ENCODE results near the gene FOXF1. TPM values are rescaled to one million over a fixed set of nuclear protein-coding genes. Genes with fewer than 3 reads are reported as not detected.
A peak's percentile ranks its signal among the peaks of the same experiment; 100 is the strongest.

Gene FOXF1
- polyA plus RNA-seq, 1 donor: 22.3 TPM

DNA sequence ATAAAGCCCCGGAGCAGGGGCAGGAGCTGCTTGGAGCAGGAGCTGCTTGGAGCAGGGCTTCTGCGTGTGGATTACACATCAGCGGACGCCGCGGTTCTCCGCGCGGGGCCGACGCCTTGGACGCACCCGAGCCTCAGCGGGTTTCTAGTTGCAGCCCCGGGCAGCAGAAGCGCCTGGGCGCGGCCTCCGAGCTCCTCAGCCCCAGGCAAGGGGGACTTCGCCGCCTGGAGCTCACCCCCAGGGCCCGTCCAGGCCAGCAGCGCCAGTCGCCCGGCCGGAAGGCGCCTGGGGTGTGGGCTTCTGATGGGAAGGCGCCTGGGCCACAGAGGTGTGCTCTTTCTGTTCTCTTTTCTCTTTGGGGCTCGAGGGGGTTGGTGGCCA, 6.3 kb downstream of the FOXF1 start:
- peaks cover 23% of the 10 kb centered on the region for H3K36me3 ChIP-seq (ENCODE audit: control insufficient read depth, insufficient read depth, low read length)
- no peak for DNase-seq
- peaks cover 90% of the 10 kb centered on the region for H3K27me3 ChIP-seq (ENCODE audit: control insufficient read depth, insufficient read depth, low read length)
- H3K27ac ChIP-seq (ENCODE audit: low read length): peak overlapping the region; percentile 75
- WGBS (ENCODE audit: insufficient coverage, low lambda C conversion rate): no CpG with 5 or more reads among the region's 29 CpGs
- H3K4me3 ChIP-seq (ENCODE audit: low read length): peak overlapping the region; percentile 73
- H3K4me1 ChIP-seq (ENCODE audit: control insufficient read depth, insufficient read depth, low read length): peaks cover 8% of the 10 kb centered on the region
- H3K9me3 ChIP-seq (ENCODE audit: control insufficient read depth, low read depth, low read length): peaks cover 14% of the 10 kb centered on the region

DNA sequence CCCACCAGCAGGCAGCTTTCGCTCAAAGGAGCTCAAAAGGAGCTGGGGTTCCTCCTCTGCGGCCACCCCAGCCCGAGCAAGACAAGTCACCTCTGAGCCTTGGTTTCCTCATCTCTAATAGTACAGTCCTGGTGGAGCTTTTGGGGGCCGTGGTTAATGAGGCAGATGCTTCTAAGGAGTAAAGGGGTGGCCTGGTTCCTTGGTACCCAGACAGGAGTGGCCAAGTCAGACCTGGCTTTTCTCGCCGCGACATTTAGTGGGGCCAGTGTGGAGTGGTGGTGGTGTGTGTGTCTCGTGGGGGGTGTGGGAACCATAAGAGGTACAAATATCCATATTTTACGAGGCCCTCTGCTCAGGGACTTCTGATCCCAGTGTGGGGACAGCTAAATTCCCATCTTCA, 6.7 kb downstream of the FOXF1 start:
- peaks cover 14% of the 10 kb centered on the region for H3K9me3 ChIP-seq (ENCODE audit: control insufficient read depth, low read depth, low read length)
- H3K4me1 ChIP-seq (ENCODE audit: control insufficient read depth, insufficient read depth, low read length): peaks cover 8% of the 10 kb centered on the region
- H3K4me3 ChIP-seq (ENCODE audit: low read length): peak overlapping the region; percentile 73
- H3K36me3 ChIP-seq (ENCODE audit: control insufficient read depth, insufficient read depth, low read length): peaks cover 23% of the 10 kb centered on the region
- peak overlapping the region; percentile 75 for H3K27ac ChIP-seq (ENCODE audit: low read length)
- peaks cover 89% of the 10 kb centered on the region for H3K27me3 ChIP-seq (ENCODE audit: control insufficient read depth, insufficient read depth, low read length)
- no CpG with 5 or more reads among the region's 9 CpGs for WGBS (ENCODE audit: insufficient coverage, low lambda C conversion rate)
- no peak for DNase-seq

DNA sequence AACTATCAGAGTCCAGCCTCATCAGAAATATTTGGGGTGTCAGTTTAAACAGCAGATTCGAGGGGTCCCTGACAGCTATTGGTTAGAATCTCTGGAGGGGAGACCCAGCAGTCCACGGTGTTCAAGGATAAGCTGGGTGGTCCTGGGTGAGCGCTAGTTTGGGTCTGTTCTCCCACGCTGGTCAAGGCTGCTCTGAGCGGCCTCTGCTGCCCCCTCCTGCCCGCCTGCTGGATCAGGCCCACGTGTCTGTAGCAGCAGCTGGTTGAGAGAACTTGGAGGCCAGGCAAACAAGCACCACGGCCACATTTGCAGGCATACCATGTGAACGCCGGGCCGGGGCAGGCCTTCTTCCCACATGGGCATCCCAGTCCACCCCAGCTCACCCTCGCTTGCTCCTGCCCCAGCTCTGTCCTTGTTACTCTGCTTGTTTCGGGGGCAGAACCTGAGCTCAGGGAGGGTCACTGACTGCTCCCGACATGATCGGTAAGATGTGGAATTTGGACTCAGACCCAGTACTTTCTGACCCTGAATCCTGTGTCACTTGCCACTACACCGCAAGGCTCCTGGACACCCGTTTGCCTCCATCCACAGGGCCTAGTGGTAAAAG, 7.4 kb downstream of the FOXF1 start:
- H3K4me3 ChIP-seq (ENCODE audit: low read length): no peak overlapping the region
- no CpG with 5 or more reads among the region's 17 CpGs for WGBS (ENCODE audit: insufficient coverage, low lambda C conversion rate)
- peaks cover 87% of the 10 kb centered on the region for H3K27me3 ChIP-seq (ENCODE audit: control insufficient read depth, insufficient read depth, low read length)
- peak overlapping the region; percentile 75 for H3K27ac ChIP-seq (ENCODE audit: low read length)
- peak; percentile 54 to 58 for DNase-seq
- H3K9me3 ChIP-seq (ENCODE audit: control insufficient read depth, low read depth, low read length): peaks cover 14% of the 10 kb centered on the region
- peaks cover 23% of the 10 kb centered on the region for H3K36me3 ChIP-seq (ENCODE audit: control insufficient read depth, insufficient read depth, low read length)
- peaks cover 8% of the 10 kb centered on the region for H3K4me1 ChIP-seq (ENCODE audit: control insufficient read depth, insufficient read depth, low read length)

DNA sequence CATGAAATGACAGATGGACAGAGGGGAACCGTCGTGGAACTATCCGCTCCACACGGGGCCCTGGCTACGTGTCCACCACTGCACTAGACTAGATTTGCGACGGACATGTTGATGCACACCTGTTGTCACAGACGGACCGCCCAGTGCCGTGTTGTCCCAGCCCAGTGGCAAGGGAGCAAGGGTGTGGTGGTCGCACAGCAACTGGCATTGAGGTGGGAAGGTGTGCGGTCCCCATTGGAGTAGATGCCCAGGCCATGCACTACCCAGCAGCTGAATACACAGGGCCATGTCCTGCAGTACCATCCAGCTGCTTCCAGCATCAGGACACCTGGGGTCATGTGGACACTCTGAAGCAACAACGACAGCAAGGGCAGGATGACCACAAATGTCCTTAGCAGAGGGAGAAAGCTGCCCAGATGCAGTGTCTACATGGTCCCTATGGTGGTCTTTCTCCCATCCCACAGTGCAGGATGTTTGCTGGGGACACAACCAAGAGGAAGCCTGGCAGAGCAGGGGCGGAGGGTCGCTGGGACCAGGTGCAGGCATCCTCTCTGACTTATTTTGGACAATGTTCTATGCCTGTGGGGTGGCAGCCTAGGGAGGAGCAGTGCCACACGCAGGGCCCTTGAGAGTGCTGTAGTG, 8.8 kb downstream of the FOXF1 start:
- no peak overlapping the region for H3K4me3 ChIP-seq (ENCODE audit: low read length)
- H3K27ac ChIP-seq (ENCODE audit: low read length): peak overlapping the region; percentile 16
- H3K9me3 ChIP-seq (ENCODE audit: control insufficient read depth, low read depth, low read length): peaks cover 14% of the 10 kb centered on the region
- peaks cover 83% of the 10 kb centered on the region for H3K27me3 ChIP-seq (ENCODE audit: control insufficient read depth, insufficient read depth, low read length)
- DNase-seq: no peak
- H3K4me1 ChIP-seq (ENCODE audit: control insufficient read depth, insufficient read depth, low read length): peaks cover 8% of the 10 kb centered on the region
- peaks cover 17% of the 10 kb centered on the region for H3K36me3 ChIP-seq (ENCODE audit: control insufficient read depth, insufficient read depth, low read length)
- no CpG with 5 or more reads among the region's 16 CpGs for WGBS (ENCODE audit: insufficient coverage, low lambda C conversion rate)

DNA sequence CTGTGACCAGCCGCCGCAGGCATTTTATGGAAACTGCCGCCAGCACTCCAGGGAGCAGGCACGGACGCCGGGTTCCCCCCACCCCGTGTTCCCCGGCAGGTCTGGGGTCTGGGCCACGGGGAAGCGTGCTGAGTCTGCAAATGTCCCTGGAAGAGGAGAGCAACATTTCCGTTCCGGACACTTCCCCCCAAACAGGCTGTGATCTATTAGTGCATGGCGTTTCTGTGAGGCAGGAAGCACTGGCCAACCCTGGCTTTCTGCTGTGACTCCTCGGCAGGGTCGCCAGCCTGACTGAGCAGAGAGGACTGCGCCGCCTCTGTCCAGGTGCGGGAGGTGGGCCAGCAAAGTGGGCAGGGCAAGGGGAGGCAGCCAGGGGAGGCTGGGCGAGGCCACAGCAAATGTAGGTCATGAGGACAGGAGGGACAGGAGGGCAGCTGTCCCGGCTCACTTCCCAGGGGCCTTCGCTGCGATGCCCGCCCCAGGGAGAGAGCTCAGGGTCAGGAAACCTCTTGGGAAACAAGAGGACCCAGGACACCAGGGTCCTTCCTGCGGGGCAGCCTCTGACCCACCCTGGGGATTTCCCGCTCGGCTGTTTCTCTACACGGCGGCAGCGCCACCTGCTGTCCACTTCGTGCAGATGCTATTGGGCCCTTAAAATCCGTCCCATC, 9.5 kb downstream of the FOXF1 start:
- Histone ChIP-seq H3K4me3 (ENCODE audit: low read length) (no peak overlapping the region), H3K27me3 (ENCODE audit: control insufficient read depth, insufficient read depth, low read length) (peaks cover 81% of the 10 kb centered on the region), H3K27ac (ENCODE audit: low read length) (peak overlapping the region; percentile 16), H3K4me1 (ENCODE audit: control insufficient read depth, insufficient read depth, low read length) (peaks cover 8% of the 10 kb centered on the region), H3K36me3 (ENCODE audit: control insufficient read depth, insufficient read depth, low read length) (peaks cover 17% of the 10 kb centered on the region), H3K9me3 (ENCODE audit: control insufficient read depth, low read depth, low read length) (peaks cover 14% of the 10 kb centered on the region)
- no CpG with 5 or more reads among the region's 31 CpGs for WGBS (ENCODE audit: insufficient coverage, low lambda C conversion rate)
- DNase-seq: peak; percentile 42 to 53

DNA sequence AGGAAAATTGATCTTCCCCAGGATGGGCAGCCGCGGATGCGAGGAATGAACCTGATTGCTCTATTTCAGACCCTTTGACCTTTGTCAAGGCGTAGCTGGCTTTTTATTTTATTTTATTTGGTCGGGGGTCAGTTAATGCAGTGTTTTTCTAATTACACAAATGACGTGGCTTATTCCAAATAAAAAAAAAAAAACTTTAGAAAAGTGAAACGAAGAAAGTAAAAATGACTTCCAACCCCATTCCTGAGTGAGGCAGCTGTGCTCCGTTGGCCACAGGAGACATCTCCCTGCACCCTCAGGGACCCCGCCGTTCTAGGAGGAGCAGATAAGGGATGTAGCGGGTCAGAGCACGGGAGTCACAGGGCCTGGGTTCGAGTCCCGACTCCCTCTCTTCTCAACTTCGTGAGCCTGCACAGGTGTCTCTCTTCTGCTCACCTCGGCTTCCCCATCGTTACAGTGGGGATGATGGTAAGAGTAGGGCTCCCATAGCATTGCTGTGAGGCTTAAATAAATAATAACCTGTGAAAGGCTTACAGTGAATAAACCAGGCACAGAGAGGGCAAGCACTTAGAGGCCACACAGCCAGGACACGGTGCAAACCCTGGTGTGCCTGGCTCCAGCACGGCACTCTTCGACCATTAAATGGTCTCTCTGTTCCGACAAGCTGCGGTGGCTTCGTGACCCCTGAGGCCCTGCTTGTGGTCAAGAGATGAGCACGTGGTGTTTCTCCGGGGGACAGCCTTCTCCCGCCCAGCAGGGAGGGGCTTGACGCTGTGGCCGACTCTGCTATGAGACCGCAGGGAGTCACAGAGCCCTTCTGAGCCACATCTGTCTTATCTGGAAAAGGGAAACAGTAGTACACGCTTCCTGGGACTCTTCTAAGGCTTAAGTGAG, 10.2 kb downstream of the FOXF1 start:
- H3K27ac ChIP-seq (ENCODE audit: low read length): no peak overlapping the region
- H3K9me3 ChIP-seq (ENCODE audit: control insufficient read depth, low read depth, low read length): peaks cover 11% of the 10 kb centered on the region
- H3K36me3 ChIP-seq (ENCODE audit: control insufficient read depth, insufficient read depth, low read length): peaks cover 9% of the 10 kb centered on the region
- H3K27me3 ChIP-seq (ENCODE audit: control insufficient read depth, insufficient read depth, low read length): peaks cover 73% of the 10 kb centered on the region
- H3K4me1 ChIP-seq (ENCODE audit: control insufficient read depth, insufficient read depth, low read length): peaks cover 8% of the 10 kb centered on the region
- WGBS (ENCODE audit: insufficient coverage, low lambda C conversion rate): 19% methylated on average over 3 of the region's 30 CpGs
- no peak overlapping the region for H3K4me3 ChIP-seq (ENCODE audit: low read length)
- no peak for DNase-seq

DNA sequence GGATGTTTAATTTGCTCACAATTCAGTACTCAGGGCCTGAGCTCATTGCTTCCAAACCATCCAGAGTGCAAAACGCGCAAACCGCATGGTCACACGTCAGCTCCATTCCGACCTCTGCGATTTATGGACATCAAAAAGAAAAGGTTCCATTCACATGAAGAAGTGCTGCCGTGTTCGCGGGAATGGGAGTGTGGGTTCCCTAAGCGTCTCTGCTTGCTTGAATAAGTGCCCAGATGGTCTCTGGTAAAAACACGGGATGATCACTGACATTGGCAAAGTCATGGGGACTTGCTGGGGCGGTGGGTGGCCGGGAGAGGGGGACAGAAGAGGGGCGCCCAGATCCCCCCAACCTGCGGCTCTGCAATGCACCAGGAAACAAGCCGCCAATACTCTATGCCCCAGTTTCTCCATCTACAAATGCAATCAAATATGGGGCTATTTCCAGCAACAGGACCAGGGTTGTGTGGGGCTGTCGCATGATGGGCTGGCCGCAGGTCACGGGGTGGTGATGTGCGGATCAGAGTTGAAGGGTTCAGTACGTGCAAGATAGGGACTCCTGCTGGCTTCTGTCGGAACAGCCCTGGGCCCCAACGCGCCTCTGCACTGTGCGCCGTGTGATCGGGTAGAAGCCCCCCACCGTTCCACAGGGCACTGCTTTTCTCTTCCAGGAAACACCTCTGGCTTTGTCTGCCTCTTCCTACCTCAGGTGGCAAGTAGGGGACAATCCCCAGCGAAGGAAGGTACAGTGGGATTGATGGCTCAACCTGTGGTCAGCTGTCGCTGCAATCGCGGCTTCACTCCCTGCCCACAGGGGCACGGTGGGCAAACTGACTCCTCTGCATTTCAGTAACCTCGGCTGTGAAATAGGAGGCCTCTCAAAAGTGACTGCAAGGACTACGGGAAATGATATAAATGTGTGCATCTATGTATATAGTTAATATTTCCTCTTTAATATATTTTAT, 11.2 kb downstream of the FOXF1 start:
- Histone ChIP-seq H3K27ac (ENCODE audit: low read length) (no peak overlapping the region), H3K4me3 (ENCODE audit: low read length) (no peak overlapping the region), H3K9me3 (ENCODE audit: control insufficient read depth, low read depth, low read length) (peaks cover 3% of the 10 kb centered on the region), H3K36me3 (ENCODE audit: control insufficient read depth, insufficient read depth, low read length) (peaks cover 6% of the 10 kb centered on the region), H3K27me3 (ENCODE audit: control insufficient read depth, insufficient read depth, low read length) (peaks cover 63% of the 10 kb centered on the region), H3K4me1 (ENCODE audit: control insufficient read depth, insufficient read depth, low read length) (peaks cover 8% of the 10 kb centered on the region)
- WGBS (ENCODE audit: insufficient coverage, low lambda C conversion rate): no CpG with 5 or more reads among the region's 35 CpGs
- no peak for DNase-seq

DNA sequence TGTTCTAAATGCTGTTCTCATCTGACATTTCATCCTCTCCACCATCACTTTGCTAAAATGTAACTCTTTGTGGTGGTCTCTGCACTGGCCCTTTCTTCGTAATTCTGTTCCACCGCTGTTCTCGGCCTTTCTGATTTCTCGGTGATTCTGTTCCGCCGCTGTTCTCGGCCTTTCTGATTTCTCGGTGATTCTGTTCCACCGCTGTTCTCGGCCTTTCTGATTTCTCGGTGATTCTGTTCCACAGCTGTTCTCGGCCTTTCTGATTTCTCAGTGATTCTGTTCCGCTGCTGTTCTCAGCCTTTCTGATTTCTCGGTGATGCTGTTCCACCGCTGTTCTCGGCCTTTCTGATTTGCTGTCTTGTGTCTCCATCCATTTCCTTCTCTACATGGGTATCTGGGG, 12.3 kb downstream of the FOXF1 start:
- Histone ChIP-seq H3K36me3 (ENCODE audit: control insufficient read depth, insufficient read depth, low read length) (no peaks in the 10 kb centered on the region), H3K9me3 (ENCODE audit: control insufficient read depth, low read depth, low read length) (no peaks in the 10 kb centered on the region), H3K27ac (ENCODE audit: low read length) (no peak overlapping the region), H3K27me3 (ENCODE audit: control insufficient read depth, insufficient read depth, low read length) (peaks cover 52% of the 10 kb centered on the region), H3K4me3 (ENCODE audit: low read length) (no peak overlapping the region), H3K4me1 (ENCODE audit: control insufficient read depth, insufficient read depth, low read length) (peaks cover 8% of the 10 kb centered on the region)
- DNase-seq: no peak
- WGBS (ENCODE audit: insufficient coverage, low lambda C conversion rate): 75% methylated on average over 16 of the region's 16 CpGs

DNA sequence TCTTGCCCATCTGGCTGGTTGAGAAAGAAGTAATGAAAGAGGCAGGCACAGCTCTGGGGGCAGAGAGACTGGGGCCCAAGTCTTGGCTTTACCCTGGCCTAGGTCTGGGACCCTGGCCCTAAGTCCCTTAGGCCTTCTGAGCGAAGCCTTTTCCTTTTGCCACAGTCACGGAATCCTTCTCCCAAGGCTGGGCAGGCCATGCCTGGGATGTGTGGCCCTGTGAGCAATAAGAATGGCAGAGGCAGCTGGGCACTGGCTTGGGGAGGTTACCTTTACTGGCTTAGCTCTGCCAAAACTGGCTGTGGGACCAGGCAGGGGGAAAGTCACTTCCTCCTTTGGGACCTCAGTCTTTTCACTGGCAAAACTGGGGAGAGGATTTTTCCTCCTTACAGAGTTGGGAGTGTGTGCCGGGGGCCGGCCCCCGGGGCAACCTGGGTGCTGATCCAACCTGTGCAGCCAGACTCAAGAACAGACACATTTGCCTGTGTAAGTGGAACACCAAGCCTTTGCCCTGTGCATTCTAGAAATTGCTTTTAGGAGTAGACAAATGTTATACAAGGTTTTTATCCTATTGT, 12.9 kb downstream of the FOXF1 start:
- peaks cover 3% of the 10 kb centered on the region for H3K4me1 ChIP-seq (ENCODE audit: control insufficient read depth, insufficient read depth, low read length)
- H3K27me3 ChIP-seq (ENCODE audit: control insufficient read depth, insufficient read depth, low read length): peaks cover 46% of the 10 kb centered on the region
- DNase-seq: no peak
- H3K27ac ChIP-seq (ENCODE audit: low read length): no peak overlapping the region
- no peaks in the 10 kb centered on the region for H3K9me3 ChIP-seq (ENCODE audit: control insufficient read depth, low read depth, low read length)
- no peak overlapping the region for H3K4me3 ChIP-seq (ENCODE audit: low read length)
- H3K36me3 ChIP-seq (ENCODE audit: control insufficient read depth, insufficient read depth, low read length): no peaks in the 10 kb centered on the region
- no CpG with 5 or more reads among the region's 5 CpGs for WGBS (ENCODE audit: insufficient coverage, low lambda C conversion rate)
